LNCAP (cell line): ENCODE measurements around the gene MOV10L1.
A peak's percentile ranks its signal among the peaks of the same experiment; 100 is the strongest.

Experiments
- CTCF ChIP-seq: fragments of 450-650 bp; IDR thresholded peaks from 2 replicates; pipeline ENCODE4 v1.5.1; 2017; ENCODE audit warnings: mild to moderate bottlenecking

MOV10L1 gene

GRCh38 chr22:50207383-50208140 lies 117.8 kb downstream of the MOV10L1 start:
- TF ChIP-seq CTCF, result no peak

- TF ChIP-seq CTCF, result no peak
Observed at GRCh38 chr22:50208430-50208938, 118.7 kb downstream of the MOV10L1 start.

GRCh38 chr22:50208939-50209892 lies 119.4 kb downstream of the MOV10L1 start:
- no peak for TF ChIP-seq CTCF

- peak; percentile 90 for TF ChIP-seq CTCF
Observed at GRCh38 chr22:50209893-50210292, 120.1 kb downstream of the MOV10L1 start.

GRCh38 chr22:50210378-50211139 lies 120.8 kb downstream of the MOV10L1 start:
- TF ChIP-seq CTCF, result no peak

GRCh38 chr22:50211147-50211546 lies 121.3 kb downstream of the MOV10L1 start:
- TF ChIP-seq CTCF, result no peak
